K562 (cell line): ENCODE results near the gene STMN3. TPM values are rescaled to one million over a fixed set of nuclear protein-coding genes. Genes with fewer than 3 reads are reported as not detected.

Experiments
- ARNT ChIP-seq, 2 experiments: fragments of 450-650 bp; IDR thresholded peaks; 2 replicates each; pipeline ENCODE4 v1.6.1; 2016; ENCODE audit warnings: mild to moderate bottlenecking in 1 of 2
- CBX3 ChIP-seq, 2 experiments: IDR thresholded peaks; 1 replicate in 1 of 2; 2 replicates in 1 of 2; pipeline ENCODE4 v1.6.1; 2012; ENCODE audit warnings: inconsistent platforms in 2 of 2, low read length in 2 of 2, borderline replicate concordance in 1 of 2, control low read depth in 1 of 2
- CHD1 ChIP-seq: fragments of 200-600 bp; sonication (generic); IDR thresholded peaks from one replicate; pipeline ENCODE4 v1.6.1; 2012; ENCODE audit warnings: mild to moderate bottlenecking, moderate library complexity, low read length, inconsistent platforms
- ELK1 ChIP-seq: sonication (generic); formaldehyde crosslinking; IDR thresholded peaks from 2 replicates; pipeline ENCODE4 v1.8.1; 2022; ENCODE audit warnings: missing genetic modification reagents
- HNRNPL ChIP-seq: fragments of 200-400 bp; formaldehyde crosslinking; IDR thresholded peaks from 2 replicates; pipeline ENCODE4 v1.6.1; 2017; ENCODE audit warnings: low read depth, mild to moderate bottlenecking, low read length
- IRF2 ChIP-seq: sonication (generic); formaldehyde crosslinking; IDR thresholded peaks from 2 replicates; pipeline ENCODE4 v1.8.1; 2022; ENCODE audit warnings: mild to moderate bottlenecking, missing genetic modification reagents
- JUNB ChIP-seq: fragments of 450-650 bp; formaldehyde crosslinking; conservative IDR thresholded peaks from 2 replicates; pipeline ENCODE4 v1.4.0; 2020; ENCODE audit warnings: mild to moderate bottlenecking
- MAFF ChIP-seq: IDR thresholded peaks from 2 replicates; pipeline ENCODE4 v1.6.1; 2012; ENCODE audit warnings: low read length, improper control_type of control experiment
- NFATC3 ChIP-seq: fragments of 450-650 bp; IDR thresholded peaks from 2 replicates; pipeline ENCODE4 v1.6.1; 2017; ENCODE audit warnings: mild to moderate bottlenecking
- NFE2 ChIP-seq: IDR thresholded peaks from 2 replicates; pipeline ENCODE4 v1.6.1; 2014; ENCODE audit warnings: antibody characterized with exemption, low read depth
- SMAD2 ChIP-seq: fragments of 150-350 bp; IDR thresholded peaks from 2 replicates; pipeline ENCODE4 v1.6.1; 2014; ENCODE audit warnings: low read depth, mild to moderate bottlenecking, low read length
- THRAP3 ChIP-seq: fragments of 450-650 bp; IDR thresholded peaks from 2 replicates; pipeline ENCODE4 v1.6.1; 2016; ENCODE audit warnings: mild to moderate bottlenecking, inconsistent platforms, borderline replicate concordance
- ZKSCAN3 ChIP-seq: fragments of 250-450 bp; sonication (Bioruptor Pico); IDR thresholded peaks from 2 replicates; pipeline ENCODE4 v1.4.0; 2020
- ZNF282 ChIP-seq: sonication (generic); formaldehyde crosslinking; IDR thresholded peaks from 2 replicates; pipeline ENCODE4 v1.8.1; 2023; ENCODE audit warnings: missing genetic modification reagents
- polyA plus RNA-seq, 8 experiments: library from polyadenylated mRNA; depleted of rRNA in 4 of 8; stranded (reverse) in 5 of 8; unstranded in 3 of 8; fragments of >200 nt; fragmentation: Nextera tagmentation in 2 of 8; fragmentation: Illumina TruSeq in 1 of 8; extraction: Ambion mirVana in 2 of 8; extraction: Trizol in 1 of 8; gene quantifications; 2 replicates each; pipeline versions ENCODE4 v1.2.1 to v1.2.3, GENCODE V29; 2011 to 2014; ENCODE audit warnings: inconsistent platforms in 1 of 8, missing spikeins in 1 of 8
- total RNA-seq, 7 experiments: library from RNA; depleted of rRNA in 6 of 7; stranded (reverse); fragments of >200 nt in 6 of 7; fragmentation: Illumina TruSeq in 2 of 7; extraction: Trizol in 2 of 7; gene quantifications; 2 replicates each; pipeline versions ENCODE4 v1.2.1 to v1.2.3, GENCODE V29; 2011 to 2021; ENCODE audit warnings: low replicate concordance in 1 of 7
- TF ChIP-seq, protein P1 (sequence below): sonication (generic); formaldehyde crosslinking; IDR thresholded peaks from 2 replicates; pipeline ENCODE4 v1.8.0; 2022; ENCODE audit warnings: mild to moderate bottlenecking, missing genetic modification reagents
- TF ChIP-seq, protein P2 (sequence below): fragments of 450-650 bp; IDR thresholded peaks from 2 replicates; pipeline ENCODE4 v1.6.1; 2016

The STMN3 gene
- total and polyA plus RNA-seq, 9 of the 15 experiments (the other 6 are each of a cell fraction or from before 2014, with no cell fraction given) = 0.70 to 65.6 (median 29.4) TPM

GRCh38 chr20:63641792-63642523 lies 11.3 kb downstream of the STMN3 start (continued):
- TF ChIP-seq, protein P1, sequence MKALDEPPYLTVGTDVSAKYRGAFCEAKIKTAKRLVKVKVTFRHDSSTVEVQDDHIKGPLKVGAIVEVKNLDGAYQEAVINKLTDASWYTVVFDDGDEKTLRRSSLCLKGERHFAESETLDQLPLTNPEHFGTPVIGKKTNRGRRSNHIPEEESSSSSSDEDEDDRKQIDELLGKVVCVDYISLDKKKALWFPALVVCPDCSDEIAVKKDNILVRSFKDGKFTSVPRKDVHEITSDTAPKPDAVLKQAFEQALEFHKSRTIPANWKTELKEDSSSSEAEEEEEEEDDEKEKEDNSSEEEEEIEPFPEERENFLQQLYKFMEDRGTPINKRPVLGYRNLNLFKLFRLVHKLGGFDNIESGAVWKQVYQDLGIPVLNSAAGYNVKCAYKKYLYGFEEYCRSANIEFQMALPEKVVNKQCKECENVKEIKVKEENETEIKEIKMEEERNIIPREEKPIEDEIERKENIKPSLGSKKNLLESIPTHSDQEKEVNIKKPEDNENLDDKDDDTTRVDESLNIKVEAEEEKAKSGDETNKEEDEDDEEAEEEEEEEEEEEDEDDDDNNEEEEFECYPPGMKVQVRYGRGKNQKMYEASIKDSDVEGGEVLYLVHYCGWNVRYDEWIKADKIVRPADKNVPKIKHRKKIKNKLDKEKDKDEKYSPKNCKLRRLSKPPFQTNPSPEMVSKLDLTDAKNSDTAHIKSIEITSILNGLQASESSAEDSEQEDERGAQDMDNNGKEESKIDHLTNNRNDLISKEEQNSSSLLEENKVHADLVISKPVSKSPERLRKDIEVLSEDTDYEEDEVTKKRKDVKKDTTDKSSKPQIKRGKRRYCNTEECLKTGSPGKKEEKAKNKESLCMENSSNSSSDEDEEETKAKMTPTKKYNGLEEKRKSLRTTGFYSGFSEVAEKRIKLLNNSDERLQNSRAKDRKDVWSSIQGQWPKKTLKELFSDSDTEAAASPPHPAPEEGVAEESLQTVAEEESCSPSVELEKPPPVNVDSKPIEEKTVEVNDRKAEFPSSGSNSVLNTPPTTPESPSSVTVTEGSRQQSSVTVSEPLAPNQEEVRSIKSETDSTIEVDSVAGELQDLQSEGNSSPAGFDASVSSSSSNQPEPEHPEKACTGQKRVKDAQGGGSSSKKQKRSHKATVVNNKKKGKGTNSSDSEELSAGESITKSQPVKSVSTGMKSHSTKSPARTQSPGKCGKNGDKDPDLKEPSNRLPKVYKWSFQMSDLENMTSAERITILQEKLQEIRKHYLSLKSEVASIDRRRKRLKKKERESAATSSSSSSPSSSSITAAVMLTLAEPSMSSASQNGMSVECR = peak; percentile 84
- TF ChIP-seq NFE2 (no peak), JUNB (no peak), MAFF (no peak), ARNT (IDR thresholded peaks at IDR 0.05) (no peak), CHD1 (no peak), IRF2 (no peak), CBX3 (IDR thresholded peaks at IDR 0.05; ENCODE audit: borderline replicate concordance in 1 of 2, low read length in 2 of 2) (0 out of 3 replicates have a peak, but pooled peaks of 1 of the 2 experiments have one; percentile 26), NFATC3 (no peak), ZKSCAN3 (CRISPR knock-in tag) (no peak), HNRNPL (no peak), ELK1 (no peak), THRAP3 (no peak), SMAD2 (no peak), ZNF282 (CRISPR knock-in tag) (no peak)
- TF ChIP-seq, protein P2, sequence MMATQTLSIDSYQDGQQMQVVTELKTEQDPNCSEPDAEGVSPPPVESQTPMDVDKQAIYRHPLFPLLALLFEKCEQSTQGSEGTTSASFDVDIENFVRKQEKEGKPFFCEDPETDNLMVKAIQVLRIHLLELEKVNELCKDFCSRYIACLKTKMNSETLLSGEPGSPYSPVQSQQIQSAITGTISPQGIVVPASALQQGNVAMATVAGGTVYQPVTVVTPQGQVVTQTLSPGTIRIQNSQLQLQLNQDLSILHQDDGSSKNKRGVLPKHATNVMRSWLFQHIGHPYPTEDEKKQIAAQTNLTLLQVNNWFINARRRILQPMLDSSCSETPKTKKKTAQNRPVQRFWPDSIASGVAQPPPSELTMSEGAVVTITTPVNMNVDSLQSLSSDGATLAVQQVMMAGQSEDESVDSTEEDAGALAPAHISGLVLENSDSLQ = no peak
